Liver (tissue), 3 donors: Measurements from ENCODE around the gene SEH1L.

Experiments used
- ATF3 ChIP-seq: IDR thresholded peaks from 2 replicates; pipeline ENCODE4 v1.6.1; 2016; ENCODE audit warnings: antibody characterized with exemption
- CTCF ChIP-seq: fragments of 150-350 bp; IDR thresholded peaks from 2 replicates; pipeline ENCODE4 v1.5.1; 2017; ENCODE audit warnings: improper control_type of control experiment, low read depth, low read length; ENCODE audit not compliant: missing input control
- EGR1 ChIP-seq, 2 donors: IDR thresholded peaks; 2 replicates each; pipeline ENCODE4 v1.6.1; 2016 to 2018; ENCODE audit warnings: antibody characterized with exemption in 2 of 2, low read depth in 2 of 2
- FOXA1 ChIP-seq: IDR thresholded peaks from 2 replicates; pipeline ENCODE4 v1.6.1; 2016; ENCODE audit warnings: antibody characterized with exemption
- FOXA2 ChIP-seq: IDR thresholded peaks from 2 replicates; pipeline ENCODE4 v1.6.1; 2016; ENCODE audit warnings: antibody characterized with exemption
- GABPA ChIP-seq, 2 donors: IDR thresholded peaks in 1 of 2; conservative IDR thresholded peaks in 1 of 2; 2 replicates each; pipeline ENCODE4 v1.6.1; 2016; ENCODE audit warnings: antibody characterized with exemption in 2 of 2, mild to moderate bottlenecking in 1 of 2, moderate library complexity in 1 of 2
- MAX ChIP-seq: IDR thresholded peaks from 2 replicates; pipeline ENCODE4 v1.6.1; 2016; ENCODE audit warnings: antibody characterized with exemption
- RAD21 ChIP-seq, 2 donors: IDR thresholded peaks; 2 replicates each; pipeline ENCODE4 v1.6.1; 2016; ENCODE audit warnings: antibody characterized with exemption in 2 of 2, mild to moderate bottlenecking in 2 of 2
- REST ChIP-seq: IDR thresholded peaks from 2 replicates; pipeline ENCODE4 v1.6.1; 2016; ENCODE audit warnings: antibody characterized with exemption, mild to moderate bottlenecking
- RXRA ChIP-seq, 2 donors: IDR thresholded peaks; 2 replicates each; pipeline ENCODE4 v1.6.1; 2017 to 2018; ENCODE audit warnings: antibody characterized with exemption in 2 of 2, mild to moderate bottlenecking in 1 of 2
- SP1 ChIP-seq: IDR thresholded peaks from 2 replicates; pipeline ENCODE4 v1.6.1; 2018; ENCODE audit warnings: antibody characterized with exemption, mild to moderate bottlenecking
- TAF1 ChIP-seq: conservative IDR thresholded peaks from 2 replicates; pipeline ENCODE4 v1.6.1; 2016; ENCODE audit warnings: antibody characterized with exemption, mild to moderate bottlenecking
- YY1 ChIP-seq: IDR thresholded peaks from 2 replicates; pipeline ENCODE4 v1.6.1; 2016; ENCODE audit warnings: antibody characterized with exemption, mild to moderate bottlenecking
- ZBTB33 ChIP-seq: IDR thresholded peaks from 2 replicates; pipeline ENCODE4 v1.6.1; 2016; ENCODE audit warnings: antibody characterized with exemption
- donor health status: healthy.
- donor health status: healthy.

GRCh38 chr18:13019301-13019700, 71.5 kb downstream of the SEH1L start:
- no peak for TF ChIP-seq TAF1
- no peak for TF ChIP-seq CTCF
- no peak for TF ChIP-seq MAX
- TF ChIP-seq FOXA1, result no peak
- no peak for TF ChIP-seq GABPA (IDR thresholded peaks at IDR 0.05 in 1 of 2, conservative IDR thresholded peaks at IDR 0.05 in 1 of 2)
- TF ChIP-seq SP1, result no peak
- TF ChIP-seq YY1, result no peak
- no peak for TF ChIP-seq FOXA2
- no peak for TF ChIP-seq RAD21 (IDR thresholded peaks at IDR 0.05)
- TF ChIP-seq ZBTB33, result no peak
- no peak for TF ChIP-seq REST
- TF ChIP-seq EGR1 (IDR thresholded peaks at IDR 0.05; ENCODE audit: low read depth in 2 of 2), result no peak
- TF ChIP-seq ATF3, result no peak
- no peak for TF ChIP-seq RXRA (IDR thresholded peaks at IDR 0.05)
